DMS53 treated with DMSO at 0.1 percent for 48 hours (cell line): ENCODE results near the gene NKRF.

Source experiments
- DNase-seq: peaks from one replicate; lab custom pipeline; 2025; ENCODE audit not compliant: unreplicated experiment; lab: John Stamatoyannopoulos, UW

NKRF gene

DNA sequence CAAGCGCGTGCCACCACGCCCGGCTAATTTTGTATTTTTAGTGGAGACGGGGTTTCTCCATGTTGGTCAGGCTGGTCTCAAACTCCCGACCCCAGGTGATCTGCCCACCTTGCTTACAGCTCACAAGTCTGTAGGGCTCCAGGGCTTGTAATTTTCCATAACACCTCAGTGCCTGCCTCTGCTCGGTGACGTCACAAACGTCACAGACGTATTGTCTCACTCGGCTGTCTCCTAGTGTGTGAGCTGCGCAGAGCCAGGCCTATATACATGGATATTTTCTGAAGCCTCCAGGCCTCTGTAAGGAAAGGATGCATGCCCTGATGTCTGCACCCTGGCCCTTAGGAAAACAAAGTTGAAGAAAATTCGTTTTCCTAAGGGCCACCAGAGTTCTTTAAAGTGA, 8.6 kb upstream of the NKRF start:
- DNase-seq, result no peak

DNA sequence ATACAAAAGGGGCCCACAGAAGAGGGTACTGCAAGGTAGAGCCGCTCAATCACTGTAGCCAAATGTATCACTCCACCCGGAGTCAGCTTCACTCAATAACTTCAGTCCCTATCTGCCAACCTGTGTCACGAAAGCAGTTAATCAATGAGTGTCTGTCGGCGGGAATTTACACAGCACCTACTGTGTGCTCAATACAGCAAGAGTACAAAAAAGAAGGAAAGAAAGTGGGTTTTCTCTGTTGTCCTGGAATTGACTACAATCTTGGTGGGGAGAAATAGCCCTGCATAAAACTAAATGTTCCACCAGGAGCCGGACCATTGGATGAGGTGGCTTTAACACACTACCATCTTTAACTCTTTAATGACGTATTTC, 780 bp upstream of the NKRF start:
- DNase-seq, result peak; percentile 36

DNA sequence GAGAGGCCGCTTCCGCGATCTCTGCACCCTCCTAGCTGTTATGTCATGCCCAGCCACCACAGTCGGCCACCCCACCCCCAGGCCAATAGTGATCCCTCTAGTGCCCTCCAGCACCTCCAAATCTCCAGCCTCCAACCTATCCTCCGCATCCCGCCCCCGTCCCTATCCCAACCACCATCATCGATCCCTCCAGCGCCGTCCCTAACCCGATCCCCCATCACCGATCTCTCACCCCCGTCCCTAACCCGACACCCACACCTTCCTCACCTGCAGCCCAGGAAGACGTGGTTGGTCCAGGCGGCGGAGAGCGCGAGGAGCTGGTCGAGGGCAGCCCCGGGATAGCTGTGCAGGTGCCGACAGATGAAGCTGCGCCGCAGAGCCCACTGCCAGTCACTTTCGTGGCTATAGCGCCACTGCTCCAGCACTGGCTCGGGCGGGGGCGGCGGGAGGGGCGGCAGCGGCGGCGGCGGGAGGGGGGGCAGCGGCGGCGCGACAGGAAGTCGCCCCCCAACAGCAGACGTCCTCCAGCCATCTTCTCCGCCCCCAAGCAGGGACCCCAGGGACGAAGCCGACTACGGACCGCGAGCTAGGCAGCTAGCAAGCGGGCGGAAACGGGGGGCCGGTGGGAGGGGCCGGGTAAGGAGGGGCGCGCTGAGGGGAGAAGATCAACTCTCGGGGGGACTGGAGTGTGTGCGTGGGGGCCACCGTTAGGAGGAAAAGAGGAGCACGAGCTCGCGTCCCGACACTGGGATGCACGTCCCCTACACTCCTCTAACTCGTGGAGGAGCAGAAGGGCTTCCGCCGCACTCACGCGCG, 552 bp downstream of the NKRF start:
- peak; percentile 5 for DNase-seq

DNA sequence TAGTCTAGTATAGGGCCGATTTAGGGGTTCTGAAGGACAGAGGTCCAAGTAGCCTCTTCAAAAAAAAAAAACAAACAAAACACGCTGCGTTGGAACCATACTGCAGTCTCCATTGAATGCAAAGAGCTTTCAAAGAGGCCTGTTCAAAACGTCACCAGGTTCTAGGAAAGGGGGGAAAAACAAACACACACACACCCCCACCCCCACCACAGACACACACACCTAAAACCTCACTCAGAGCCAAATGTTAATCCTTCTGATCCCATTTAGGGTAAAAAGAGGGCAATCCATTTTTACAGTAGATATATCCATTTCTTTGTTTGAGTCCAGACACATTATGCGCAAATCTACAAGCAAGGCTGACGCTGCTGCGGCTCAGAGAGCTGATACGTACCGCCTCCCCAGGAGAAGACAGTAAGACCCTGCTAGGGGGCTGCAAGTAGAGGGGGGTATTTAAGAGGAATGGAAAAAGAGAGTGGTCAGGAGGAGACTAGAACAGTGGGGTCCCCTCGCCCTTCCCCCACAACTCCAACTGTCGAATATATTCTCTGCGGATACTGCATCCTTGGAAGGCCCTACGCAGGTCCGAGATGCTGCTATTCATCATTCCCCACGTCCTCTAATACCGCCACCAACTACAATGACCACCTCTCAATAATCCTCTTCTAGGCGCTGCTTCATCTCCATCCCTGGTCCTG, 1.3 kb downstream of the NKRF start:
- no peak for DNase-seq

DNA sequence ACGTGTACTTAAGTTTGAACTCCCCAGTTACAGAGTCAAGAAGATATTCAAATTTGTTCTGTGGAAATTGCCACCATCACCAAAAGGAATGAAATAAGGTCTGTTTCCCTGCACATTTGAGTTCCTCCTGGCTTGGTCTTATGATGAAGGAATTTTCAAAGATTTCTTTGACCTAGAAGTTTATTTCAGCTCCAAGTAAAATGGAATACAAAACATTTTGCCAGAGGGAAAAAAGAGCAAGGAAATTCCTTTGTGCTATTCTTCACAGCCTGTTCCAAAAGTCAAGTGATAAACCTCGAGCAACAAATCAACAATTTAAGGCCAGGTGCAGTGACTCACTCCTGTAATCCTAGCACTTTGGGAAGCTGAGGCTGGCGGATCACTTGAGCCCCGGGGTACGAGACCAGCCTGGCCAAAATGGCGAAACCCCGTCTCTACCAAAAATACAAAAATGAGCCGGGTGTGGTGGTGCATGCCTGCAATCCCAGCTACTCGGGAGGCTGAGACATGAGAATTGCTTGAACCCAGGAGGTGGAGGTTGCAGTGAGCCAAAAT, 3.4 kb downstream of the NKRF start:
- no peak for DNase-seq

DNA sequence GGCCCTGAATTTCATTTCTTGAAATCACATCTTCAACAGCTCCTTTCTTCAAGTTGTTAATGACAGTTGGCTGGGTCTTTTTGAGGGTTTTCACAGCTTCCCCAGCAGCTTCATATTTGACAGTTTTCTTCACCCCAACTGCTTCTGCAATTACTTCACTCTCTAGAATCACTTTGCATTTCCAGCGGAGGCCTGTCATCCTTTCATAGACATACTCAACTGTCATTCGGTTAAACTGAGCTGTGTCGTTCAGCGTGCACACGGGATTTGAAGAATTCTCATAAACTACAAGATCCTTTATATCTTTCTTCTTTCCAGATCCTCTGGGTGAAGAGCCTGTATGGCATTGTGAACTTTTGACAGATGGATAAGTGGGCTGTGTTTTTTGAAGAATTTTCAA, 16.4 kb downstream of the NKRF start:
- DNase-seq, result no peak

DNA sequence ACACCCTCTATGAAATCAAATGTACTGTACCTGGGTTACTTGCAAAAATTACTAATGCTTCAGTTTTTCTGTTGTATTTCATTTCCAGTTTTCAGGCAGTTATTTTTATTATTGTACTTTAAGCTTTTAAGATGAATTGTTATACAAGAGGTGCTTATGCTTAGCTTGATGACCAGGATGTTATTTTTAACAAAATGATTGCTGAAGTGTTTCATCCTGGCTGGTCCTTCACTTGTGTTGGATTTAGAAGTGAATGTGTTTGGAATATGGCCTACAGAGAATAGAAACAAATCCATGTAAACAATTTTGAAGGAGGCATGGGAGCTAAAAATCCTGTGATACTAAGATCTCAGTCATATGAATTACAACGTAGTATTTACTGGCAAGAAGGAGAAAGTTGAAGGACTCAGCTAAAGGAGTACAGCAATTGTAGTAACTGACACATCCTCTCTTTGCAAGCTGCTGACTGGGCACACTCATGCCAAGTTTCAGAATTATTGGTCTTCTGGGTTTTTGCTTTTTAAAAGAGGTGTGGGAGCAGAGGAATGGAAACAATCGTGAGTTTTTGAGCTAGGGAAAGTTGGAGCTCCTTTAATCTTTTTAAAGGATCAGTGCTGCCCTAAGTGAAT, 22.7 kb downstream of the NKRF start:
- no peak for DNase-seq

DNA sequence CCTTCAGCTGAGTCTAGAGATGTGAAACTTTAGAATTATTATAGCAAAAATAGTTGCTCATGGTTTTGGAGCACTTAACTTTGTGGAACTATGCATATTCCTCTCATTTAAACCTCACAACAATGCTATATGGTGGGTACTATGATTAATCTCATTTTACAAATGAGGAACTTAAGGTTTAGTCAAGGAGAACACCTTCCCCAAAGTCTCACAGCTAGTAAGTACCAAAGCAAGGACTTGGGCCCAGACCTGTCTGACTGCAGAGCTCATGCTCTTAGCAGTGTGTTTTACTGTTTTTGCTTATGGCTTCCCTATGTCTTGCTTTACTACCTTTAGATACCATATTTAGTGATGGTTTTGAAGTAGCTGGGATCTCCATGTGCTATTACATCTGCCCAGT, 26.8 kb downstream of the NKRF start:
- no peak for DNase-seq

DNA sequence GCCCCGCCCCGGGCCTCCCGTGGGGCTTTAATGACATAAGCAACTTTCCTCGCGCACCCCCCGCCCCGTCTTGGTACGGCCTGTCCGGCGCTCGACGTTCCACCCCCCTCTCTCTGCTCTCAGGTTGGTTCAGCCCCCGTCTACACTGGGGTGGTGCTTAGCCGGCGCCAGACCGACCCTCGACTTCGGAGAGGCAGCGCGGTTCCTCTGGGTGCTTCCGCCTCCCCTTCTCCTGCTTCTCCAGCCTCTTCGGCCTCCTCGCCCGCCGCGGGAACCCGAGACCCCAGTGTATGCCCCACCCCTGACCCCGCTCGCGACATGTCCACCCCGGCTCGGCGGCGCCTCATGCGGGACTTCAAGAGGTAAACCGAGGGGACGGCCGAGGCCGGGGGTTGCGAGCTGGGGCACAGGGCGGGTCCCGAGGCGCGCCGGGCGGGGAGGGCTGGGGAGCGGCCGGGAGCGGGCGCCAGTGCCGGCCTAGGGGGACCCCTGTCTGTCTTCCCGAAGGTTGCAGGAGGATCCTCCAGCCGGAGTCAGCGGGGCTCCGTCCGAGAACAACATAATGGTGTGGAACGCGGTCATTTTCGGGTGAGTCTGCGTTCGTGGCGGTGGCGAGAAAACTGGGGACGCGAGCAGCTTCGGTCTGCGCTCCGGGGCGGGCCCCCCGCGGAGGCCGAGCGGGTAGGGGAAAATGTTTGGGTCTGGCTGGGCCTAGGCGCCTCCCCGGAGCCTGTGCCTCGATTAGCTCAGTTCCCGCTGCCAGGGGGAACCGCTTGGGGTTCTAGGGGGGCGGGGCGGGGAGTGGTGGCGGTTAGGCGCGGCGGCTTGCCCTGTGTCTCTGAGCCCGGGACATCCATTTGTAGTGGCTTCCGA, 31.6 kb downstream of the NKRF start, which contains the start of gene UBE2A:
TSS of gene UBE2A (plus strand) at position 170 of the 873 bp plus-strand sequence. CDS start at position 319, 149 bp downstream.
- DNase-seq, result peak; percentile 52

DNA sequence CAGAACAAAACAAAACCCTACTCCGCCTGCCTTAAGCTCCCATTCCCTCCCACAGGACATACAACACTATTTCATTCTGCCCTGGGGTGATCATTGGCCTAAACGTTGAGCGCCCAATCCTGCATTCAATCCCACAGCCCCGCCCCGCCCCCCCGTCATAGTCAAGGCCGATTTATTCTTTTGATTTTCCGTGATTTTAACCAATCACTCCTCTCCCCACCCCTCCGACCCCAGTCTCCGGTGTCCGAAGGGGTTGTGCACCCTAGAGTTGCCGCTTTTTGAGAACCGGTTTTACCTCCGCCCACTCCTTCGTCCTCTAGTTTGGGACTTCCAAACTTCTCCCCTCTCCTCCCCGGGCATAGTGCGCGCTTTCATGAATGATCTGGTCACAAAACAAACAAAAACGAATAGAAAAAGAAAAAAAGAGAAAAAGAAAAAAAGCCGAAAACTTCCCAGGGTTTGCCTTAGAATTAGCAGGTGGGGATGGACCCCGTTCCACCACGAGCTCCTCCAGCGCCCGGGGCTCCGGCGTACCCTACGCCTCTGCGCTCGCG, 32.3 kb downstream of the NKRF start:
- no peak for DNase-seq

DNA sequence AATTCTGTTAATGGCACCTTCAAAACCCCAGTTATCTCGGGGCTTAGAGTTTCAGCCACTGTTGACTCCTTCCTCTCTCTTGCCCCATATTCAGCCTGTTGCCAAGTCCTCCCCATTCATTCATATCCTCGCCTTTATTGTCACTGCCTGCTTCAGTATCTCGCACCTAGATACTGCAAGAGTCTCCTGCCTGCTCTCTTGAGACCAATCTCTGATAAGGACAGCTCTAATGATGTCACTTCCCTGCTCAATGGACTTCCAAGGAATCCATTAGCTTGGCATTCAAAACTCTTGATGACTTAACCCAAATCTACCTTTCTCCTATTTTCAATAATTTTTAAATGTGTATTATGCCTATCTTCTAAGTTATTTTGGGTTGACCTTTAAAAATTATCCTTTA, 33.0 kb downstream of the NKRF start:
- DNase-seq, result no peak

DNA sequence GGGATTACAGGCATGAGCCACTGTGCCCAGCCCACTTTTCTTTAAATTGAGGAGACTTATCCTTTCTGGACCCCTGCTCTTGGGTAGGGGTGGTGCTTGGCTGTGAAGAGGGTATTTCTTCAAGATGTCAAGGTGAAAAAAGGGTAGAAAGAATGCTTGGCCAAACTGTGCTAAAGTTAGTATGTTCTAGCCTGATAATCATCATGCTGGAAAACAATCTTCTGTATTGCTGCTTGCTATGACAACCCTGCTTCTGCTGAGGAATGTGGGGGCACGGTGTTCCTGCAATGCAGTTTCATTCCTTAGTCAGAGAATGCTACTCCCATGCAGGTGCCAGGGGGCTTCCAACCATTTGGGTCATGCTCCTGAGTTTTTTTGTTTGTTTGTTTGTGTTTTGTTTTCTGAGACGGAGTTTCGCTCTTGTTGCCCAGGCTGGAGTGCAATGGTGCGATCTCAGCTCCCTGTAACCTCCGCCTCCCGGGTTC, 35.8 kb downstream of the NKRF start:
- DNase-seq, result no peak

DNA sequence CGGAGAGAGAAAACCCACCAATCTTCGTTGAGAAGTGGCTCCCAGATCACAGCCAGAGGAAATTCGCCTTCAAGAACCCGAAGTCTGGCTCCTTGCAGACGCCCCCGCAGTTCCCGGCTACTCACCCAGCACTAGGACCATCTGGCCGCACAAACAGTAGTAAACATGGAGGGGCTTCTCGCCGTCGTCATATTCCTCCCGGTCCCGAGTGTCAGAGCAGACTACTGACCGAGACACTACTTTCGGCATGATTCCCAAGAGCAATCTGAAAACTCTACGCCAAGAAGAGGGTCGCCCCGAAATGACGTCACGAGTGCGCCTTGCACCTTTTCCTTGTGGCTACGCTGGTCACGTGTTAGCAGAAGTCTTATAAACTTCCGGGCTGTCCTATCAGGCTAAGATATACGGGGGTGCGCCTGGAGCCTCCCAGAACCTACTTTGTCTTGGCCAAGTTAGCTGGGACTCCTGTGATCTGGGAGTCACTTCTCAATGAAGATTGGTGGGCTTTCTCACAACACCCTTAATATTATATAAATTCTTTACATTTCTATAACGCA, 41.0 kb downstream of the NKRF start, which contains the start of gene STEEP1:
TSS of gene STEEP1 (minus strand) at position 303 of the 557 bp plus-strand sequence. CDS start at position 249, 54 bp downstream.
- DNase-seq, result peak; percentile 84

DNA sequence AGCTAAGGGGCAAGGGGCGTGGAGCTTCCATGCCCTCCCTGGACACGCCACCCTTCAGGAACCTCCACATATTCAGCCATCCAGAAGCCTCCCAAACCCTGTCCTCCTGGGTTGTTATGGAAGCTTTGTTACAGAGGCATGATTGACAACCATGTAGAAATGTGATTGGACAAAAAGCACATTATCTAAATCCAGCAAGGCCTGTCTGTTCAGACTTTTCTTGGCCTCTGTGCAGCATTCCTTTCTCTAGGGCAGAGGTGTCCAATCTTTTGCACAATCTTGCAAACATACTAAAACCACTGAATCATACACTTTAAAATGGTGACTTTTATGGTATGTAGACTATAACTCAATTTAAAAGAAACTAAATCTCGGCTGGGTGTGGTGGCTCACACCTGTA, 53.7 kb downstream of the NKRF start:
- DNase-seq, result no peak

DNA sequence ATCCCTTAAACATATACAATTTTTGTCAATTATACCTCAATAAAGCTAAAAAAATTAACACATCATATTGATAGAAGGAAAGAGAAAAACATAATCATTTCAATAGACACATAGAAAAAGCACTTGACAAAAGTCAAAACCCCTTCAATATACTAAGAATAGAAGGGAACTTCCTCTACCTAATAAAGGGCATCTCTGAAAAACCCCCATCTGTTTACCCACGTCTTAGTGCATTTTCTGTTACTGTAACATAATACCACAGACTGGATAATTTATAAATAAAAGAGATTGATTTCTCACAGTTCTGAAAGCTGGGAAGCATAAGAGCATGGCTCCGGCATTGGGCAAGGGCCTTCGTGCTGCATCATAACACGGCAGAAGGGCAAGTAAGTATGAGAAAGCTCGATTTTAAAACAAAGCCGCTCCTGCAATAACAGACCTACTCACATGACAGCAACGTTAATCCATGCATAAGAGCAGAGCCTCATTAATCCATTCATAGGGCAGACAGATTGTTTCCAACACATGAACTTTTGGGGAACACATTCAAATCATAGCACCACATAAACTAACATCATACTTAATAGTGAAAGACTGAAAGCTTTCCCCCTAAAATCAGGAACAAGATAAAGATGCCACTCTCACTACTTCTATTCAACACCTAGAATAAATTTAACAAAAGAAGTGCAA, 56.8 kb downstream of the NKRF start:
- DNase-seq, result no peak

DNA sequence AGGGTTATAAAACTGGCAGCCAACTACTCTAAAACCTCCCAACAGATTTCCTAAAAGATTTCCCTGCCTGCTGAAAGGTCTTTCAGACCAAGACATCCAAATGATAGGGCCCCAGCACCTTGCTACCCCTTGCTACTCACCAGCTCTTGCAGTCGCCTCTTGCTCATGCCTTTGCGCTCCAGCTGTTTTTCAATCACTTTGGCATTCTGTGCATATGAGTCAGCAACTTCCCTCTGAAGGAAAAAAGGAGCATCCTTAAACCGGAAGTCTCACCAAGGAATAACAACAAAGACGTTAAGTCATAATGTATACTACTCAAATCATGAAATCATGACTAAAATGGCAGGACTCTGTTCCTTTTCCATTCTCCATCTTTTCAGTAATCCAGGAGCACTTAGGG, 65.0 kb downstream of the NKRF start:
- peak; percentile 0 for DNase-seq

DNA sequence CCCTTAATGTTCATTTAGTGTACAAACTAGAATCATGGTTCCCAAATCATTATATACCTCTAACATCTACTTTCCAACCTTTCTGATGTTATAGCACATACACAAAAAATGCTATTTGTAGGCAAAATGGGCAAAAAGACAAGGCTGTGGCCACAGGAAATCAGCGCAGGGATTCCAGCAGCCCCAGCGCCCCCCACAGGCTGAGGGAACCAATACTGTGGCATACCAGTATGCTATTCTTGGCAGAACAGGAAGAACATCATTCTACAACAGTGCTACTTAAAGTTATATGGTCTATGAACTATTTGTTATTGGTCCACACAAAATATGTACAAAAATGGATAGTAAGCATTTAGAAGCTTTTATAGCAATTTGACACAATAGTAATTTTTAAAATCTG, 66.4 kb downstream of the NKRF start:
- no peak for DNase-seq
